GM04504 (cell line): ENCODE measurements around the gene ROBO2.

Source experiments
- DNase-seq: peaks from one replicate; pipeline ENCODE4 v3.0.0-alpha.2; 2012; ENCODE audit warnings: low read depth

ROBO2 gene

GRCh38 chr3:77489216-77489615, 449.3 kb downstream of the ROBO2 start:
- DNase-seq, result no peak

DNA sequence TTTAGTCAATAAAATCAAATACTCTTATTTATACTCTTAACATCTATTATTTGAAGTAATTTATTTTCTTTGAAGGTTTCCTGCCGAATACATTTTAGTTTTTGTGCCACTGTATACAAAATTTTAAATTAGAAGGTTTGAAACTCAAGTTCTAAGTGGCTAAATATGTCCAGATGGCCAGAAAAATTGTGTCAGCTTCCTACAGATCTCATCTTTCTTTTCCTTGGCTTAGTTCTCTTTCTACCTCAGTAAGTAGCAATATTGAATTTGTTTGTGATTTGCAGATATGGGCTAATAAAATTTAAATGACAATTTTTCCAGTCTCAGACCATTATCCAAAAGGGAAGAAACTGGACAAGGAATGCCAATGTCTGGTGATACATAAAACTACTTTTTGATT, 452.1 kb downstream of the ROBO2 start:
- DNase-seq, result no peak

DNA sequence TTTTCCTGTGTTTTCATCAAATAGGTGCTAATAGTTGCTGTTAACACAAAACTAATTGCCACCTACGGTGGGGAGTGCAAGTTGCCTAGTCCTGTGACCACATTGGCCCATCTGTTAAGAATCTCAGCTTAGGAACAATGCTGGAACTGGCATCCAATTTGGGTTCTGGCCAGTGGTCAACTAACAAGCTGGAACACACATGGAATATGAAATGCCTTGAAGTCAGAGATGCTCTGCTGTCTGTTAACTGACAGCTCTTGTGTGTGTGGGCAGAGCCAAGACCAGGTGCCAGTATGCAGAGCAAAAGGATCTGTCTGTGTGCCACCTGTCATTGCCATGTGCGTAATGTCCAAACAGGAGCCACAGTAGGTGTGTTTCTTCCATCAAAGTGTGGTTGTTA, 460.8 kb downstream of the ROBO2 start:
- DNase-seq, result no peak

DNA sequence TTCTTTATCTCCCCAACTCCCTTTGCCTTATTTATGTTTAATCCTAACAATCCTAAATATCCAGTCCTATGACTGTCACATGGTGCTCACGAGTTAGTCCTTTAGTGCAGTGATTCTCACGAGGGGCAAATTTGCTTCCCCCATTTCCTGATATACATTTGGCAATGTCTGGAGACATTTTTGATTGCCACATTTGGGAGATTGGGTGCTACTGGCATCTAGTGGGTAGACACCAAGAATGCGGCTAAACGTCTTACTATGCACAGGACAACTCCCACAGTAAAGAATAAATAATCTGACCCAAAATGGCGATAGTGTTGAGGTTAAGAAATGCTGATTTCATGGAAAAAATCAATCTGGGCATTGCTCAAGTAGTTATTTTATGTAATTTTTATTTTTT, 466.5 kb downstream of the ROBO2 start:
- no peak for DNase-seq

GRCh38 chr3:77513542-77513941, 473.6 kb downstream of the ROBO2 start:
- DNase-seq, result peak; percentile 64

DNA sequence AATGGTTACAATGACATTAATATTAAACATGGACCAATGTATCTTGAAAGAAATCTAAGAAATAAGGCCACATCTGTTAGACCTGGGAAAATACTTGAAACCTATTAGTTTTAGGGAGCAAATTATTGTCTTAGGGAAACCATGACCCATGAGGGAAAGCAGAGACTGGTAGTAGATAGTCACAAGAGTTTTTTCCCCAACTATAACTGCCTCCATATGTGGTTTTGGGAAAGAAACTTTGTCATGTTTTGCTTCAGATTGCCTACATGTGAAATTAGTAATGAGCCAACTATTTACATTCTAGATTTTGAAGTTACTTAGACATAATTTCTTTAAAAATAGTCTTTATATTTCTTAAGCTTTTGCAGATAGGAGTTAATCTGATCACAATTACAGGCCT, 474.9 kb downstream of the ROBO2 start:
- DNase-seq, result no peak

DNA sequence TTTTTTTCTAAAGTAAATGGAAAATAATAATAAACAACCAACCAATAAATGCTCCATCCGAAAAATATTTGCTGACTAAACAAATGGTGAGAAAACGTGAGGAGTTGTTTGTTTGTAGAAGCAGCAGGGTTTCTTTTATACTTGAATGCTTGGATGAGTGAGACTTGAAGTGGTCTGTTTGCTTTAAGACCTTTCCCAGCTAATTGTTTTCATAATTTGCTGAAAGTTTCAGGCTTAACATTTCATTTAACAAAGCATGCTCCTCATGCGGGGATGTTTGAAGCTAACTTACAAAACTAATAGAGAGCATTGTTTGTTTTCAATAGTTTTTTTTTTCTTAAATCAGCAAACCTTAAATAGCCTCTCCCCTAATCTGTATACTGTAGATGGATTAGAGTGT, 484.6 kb downstream of the ROBO2 start:
- DNase-seq, result no peak

- DNase-seq, result no peak
These were observed 485.2 kb downstream of the ROBO2 start for GRCh38 chr3:77524946-77525682.

- DNase-seq, result no peak
These were observed 486.7 kb downstream of the ROBO2 start for GRCh38 chr3:77526573-77527113.

- DNase-seq, result no peak
These were observed 489.6 kb downstream of the ROBO2 start for GRCh38 chr3:77529522-77529921.

- DNase-seq, result peak; percentile 28
These were observed 491.0 kb downstream of the ROBO2 start for GRCh38 chr3:77530870-77531269.

- no peak for DNase-seq
These were observed 495.2 kb downstream of the ROBO2 start for GRCh38 chr3:77535116-77535515.

DNA sequence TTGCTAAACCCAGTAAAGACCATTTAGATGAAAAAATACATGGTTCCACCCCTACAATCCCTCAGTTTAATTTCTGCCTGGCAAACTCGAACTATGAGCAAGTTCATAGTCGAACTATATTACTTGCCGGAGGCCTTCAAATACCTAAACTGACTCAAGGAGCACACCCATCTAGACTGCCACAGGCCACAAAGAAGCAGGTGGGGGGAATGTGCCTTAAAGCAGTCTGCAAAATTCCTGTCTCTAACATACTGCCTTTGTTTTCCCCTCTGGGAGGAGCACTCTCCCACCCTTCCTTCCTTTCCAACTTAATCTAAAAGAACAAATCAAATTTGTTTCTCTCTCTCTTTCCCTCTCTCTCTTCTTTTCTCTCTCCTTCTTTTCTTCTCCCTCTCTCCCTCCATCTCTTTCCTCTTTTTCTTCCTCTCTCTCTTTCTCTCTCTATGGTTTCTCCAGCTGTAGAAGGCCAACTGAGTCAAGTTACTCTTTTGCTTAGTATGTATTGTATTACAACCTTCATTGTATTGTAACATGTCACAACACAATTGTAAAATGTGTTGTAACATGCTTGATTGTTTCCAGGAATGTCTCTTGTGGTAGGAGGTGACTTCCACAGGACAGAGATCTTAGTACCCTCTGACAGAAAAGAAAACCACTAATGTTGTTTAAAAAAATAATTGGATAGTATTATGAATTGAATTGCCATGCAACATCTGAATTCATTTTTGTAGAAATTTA, 496.3 kb downstream of the ROBO2 start:
- no peak for DNase-seq

- no peak for DNase-seq
These were observed 499.1 kb downstream of the ROBO2 start for GRCh38 chr3:77539014-77539413.

DNA sequence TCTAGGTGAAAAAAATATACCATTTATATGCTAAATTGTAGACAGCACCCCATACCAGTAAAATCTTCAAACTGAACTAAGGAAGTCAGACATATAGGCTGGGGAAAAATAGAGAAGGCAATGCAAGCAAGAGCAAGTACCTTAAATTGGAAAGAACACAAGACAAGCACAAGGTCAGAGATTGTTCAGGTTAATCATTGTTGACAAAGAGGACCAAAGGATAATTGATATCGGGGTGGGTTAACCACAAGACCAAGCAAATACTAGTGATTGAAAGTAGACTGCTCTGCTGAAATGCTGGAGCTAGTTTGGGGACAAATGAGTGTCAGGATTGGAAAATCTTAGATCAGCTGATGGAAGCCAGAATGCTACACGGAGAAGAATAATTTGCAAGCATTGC, 499.8 kb downstream of the ROBO2 start:
- DNase-seq, result no peak

GRCh38 chr3:77541203-77541922, 501.5 kb downstream of the ROBO2 start:
- DNase-seq, result no peak

DNA sequence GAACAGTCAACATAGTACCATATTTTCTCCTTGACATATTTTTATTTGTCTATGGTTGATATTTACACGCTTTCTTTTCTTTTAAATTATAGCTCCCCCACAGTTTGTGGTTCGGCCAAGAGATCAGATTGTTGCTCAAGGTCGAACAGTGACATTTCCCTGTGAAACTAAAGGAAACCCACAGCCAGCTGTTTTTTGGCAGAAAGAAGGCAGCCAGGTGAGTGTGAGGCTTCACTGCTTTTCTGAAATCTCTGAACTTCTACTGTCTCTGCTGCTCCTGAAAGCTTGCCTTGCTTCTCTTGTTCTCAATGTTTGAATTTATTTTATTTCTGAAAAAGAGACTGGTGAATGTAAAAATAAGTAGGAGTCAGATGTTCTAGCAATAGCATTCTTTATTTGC, 506.3 kb downstream of the ROBO2 start:
- DNase-seq, result no peak

GRCh38 chr3:77549034-77549433, 509.1 kb downstream of the ROBO2 start:
- DNase-seq, result no peak

- no peak for DNase-seq
These were observed 513.3 kb downstream of the ROBO2 start for GRCh38 chr3:77553240-77553639.

GRCh38 chr3:77562089-77562488, 522.2 kb downstream of the ROBO2 start:
- no peak for DNase-seq

GRCh38 chr3:77563012-77563411, 523.1 kb downstream of the ROBO2 start:
- no peak for DNase-seq

GRCh38 chr3:77566055-77566454, 526.2 kb downstream of the ROBO2 start:
- DNase-seq, result no peak
